Measurements from ENCODE around the gene PRSS27.

- TF ChIP-seq, protein P1, sequence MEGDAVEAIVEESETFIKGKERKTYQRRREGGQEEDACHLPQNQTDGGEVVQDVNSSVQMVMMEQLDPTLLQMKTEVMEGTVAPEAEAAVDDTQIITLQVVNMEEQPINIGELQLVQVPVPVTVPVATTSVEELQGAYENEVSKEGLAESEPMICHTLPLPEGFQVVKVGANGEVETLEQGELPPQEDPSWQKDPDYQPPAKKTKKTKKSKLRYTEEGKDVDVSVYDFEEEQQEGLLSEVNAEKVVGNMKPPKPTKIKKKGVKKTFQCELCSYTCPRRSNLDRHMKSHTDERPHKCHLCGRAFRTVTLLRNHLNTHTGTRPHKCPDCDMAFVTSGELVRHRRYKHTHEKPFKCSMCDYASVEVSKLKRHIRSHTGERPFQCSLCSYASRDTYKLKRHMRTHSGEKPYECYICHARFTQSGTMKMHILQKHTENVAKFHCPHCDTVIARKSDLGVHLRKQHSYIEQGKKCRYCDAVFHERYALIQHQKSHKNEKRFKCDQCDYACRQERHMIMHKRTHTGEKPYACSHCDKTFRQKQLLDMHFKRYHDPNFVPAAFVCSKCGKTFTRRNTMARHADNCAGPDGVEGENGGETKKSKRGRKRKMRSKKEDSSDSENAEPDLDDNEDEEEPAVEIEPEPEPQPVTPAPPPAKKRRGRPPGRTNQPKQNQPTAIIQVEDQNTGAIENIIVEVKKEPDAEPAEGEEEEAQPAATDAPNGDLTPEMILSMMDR (IDR thresholded peaks at IDR 0.05): no peak
- no peak for TF ChIP-seq POLR2A (IDR thresholded peaks at IDR 0.05)
Measured at GRCh38 chr16:2768403-2769089, 48.5 kb upstream of the PRSS27 start.

Measured in lower leg skin (tissue), 3 donors.